Measurements from ENCODE around the gene SAP30BP.

The SAP30BP gene

GRCh38 chr17:75755990-75756389, 88.9 kb downstream of the SAP30BP start:
- TF ChIP-seq CTCF (IDR thresholded peaks at IDR 0.05; ENCODE audit: control insufficient read depth, extremely low read depth, insufficient read depth): no peak
- no peak for DNase-seq (ENCODE audit: low read depth)
- H3K4me3 ChIP-seq (ENCODE audit: low read depth, low read length): no peak overlapping the region

DNA sequence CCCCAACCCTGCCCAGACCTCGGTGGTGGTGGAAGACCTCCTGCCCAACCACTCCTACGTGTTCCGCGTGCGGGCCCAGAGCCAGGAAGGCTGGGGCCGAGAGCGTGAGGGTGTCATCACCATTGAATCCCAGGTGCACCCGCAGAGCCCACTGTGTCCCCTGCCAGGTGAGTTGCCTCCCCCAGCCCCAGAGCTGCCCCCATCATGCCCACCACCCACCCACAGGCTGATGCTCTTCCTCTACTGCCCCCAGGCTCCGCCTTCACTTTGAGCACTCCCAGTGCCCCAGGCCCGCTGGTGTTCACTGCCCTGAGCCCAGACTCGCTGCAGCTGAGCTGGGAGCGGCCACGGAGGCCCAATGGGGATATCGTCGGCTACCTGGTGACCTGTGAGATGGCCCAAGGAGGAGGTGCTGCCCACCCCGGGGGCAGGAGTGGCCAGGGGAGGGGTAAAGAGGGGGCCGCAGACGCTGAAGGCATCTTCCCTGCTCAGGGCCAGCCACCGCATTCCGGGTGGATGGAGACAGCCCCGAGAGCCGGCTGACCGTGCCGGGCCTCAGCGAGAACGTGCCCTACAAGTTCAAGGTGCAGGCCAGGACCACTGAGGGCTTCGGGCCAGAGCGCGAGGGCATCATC, 89.4 kb downstream of the SAP30BP start:
- DNase-seq (ENCODE audit: low read depth): no peak
- no peak for TF ChIP-seq CTCF (IDR thresholded peaks at IDR 0.05; ENCODE audit: control insufficient read depth, extremely low read depth, insufficient read depth)
- no peak overlapping the region for H3K4me3 ChIP-seq (ENCODE audit: low read depth, low read length)

DNA sequence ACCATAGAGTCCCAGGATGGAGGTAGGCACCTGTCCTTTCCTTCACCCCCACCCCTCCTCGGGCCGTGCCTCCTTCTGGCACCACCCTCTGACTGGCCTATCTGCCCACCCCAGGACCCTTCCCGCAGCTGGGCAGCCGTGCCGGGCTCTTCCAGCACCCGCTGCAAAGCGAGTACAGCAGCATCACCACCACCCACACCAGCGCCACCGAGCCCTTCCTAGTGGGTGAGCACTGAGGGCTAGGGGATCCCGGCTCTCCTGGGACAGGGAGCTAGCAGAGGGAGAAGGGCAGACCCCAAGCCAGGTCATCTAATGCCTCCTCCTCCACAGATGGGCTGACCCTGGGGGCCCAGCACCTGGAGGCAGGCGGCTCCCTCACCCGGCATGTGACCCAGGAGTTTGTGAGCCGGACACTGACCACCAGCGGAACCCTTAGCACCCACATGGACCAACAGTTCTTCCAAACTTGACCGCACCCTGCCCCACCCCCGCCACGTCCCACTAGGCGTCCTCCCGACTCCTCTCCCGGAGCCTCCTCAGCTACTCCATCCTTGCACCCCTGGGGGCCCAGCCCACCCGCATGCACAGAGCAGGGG, 90.0 kb downstream of the SAP30BP start:
- TF ChIP-seq CTCF (IDR thresholded peaks at IDR 0.05; ENCODE audit: control insufficient read depth, extremely low read depth, insufficient read depth): no peak
- no peak for DNase-seq (ENCODE audit: low read depth)
- H3K4me3 ChIP-seq (ENCODE audit: low read depth, low read length): no peak overlapping the region

Data from LNCaP clone FGC (cell line).